K562 (cell line): ENCODE measurements around the gene SH2B2. TPM values are rescaled to one million over a fixed set of nuclear protein-coding genes. Genes with fewer than 3 reads are reported as not detected.

Experiments
- ARID1B ChIP-seq: fragments of 450-650 bp; IDR thresholded peaks from 2 replicates; pipeline ENCODE4 v1.6.1; 2016; ENCODE audit warnings: antibody characterized with exemption, mild to moderate bottlenecking, inconsistent platforms
- ELF4 ChIP-seq: fragments of 450-650 bp; formaldehyde crosslinking; IDR thresholded peaks from 2 replicates; pipeline ENCODE4 v1.4.0; 2022; ENCODE audit warnings: missing genetic modification characterization
- HLTF ChIP-seq: fragments of 450-650 bp; IDR thresholded peaks from 2 replicates; pipeline ENCODE4 v1.6.1; 2016
- HMG20B ChIP-seq: fragments of 250-450 bp; sonication (Bioruptor Pico); IDR thresholded peaks from 2 replicates; pipeline ENCODE4 v1.5.0; 2021; ENCODE audit warnings: mild to moderate bottlenecking
- NCOA2 ChIP-seq, 2 experiments: fragments of 450-650 bp; IDR thresholded peaks; 2 replicates each; pipeline ENCODE4 v1.6.1; 2018; ENCODE audit warnings: mild to moderate bottlenecking in 2 of 2, moderate library complexity in 1 of 2; ENCODE audit not compliant: partially characterized antibody in 2 of 2
- NR2C2 ChIP-seq, 2 experiments: fragments of 200-800 bp in 1 of 2; sonication (Bioruptor generic) in 1 of 2; sonication (generic) in 1 of 2; formaldehyde crosslinking in 1 of 2; IDR thresholded peaks; 2 replicates each; pipeline versions ENCODE4 v1.6.1 to v1.8.0; 2016 to 2022; ENCODE audit warnings: mild to moderate bottlenecking in 1 of 2, missing compliant biosample characterization in 1 of 2, missing genetic modification characterization in 1 of 2, missing genetic modification reagents in 1 of 2
- PHB ChIP-seq: fragments of 250-450 bp; sonication (Bioruptor Pico); IDR thresholded peaks from 2 replicates; pipeline ENCODE4 v1.5.0; 2021
- XRCC4 ChIP-seq: IDR thresholded peaks from one replicate; pipeline ENCODE4 v1.6.1; 2011; ENCODE audit not compliant: insufficient read depth, insufficient read length; ENCODE audit errors: extremely low read depth
- ZNF561 ChIP-seq: fragments of 450-650 bp; formaldehyde crosslinking; conservative IDR thresholded peaks from 2 replicates; pipeline ENCODE4 v1.4.0; 2020; ENCODE audit warnings: mild to moderate bottlenecking, moderate library complexity
- polyA plus RNA-seq, 8 experiments: library from polyadenylated mRNA; depleted of rRNA in 4 of 8; stranded (reverse) in 5 of 8; unstranded in 3 of 8; fragments of >200 nt; fragmentation: Nextera tagmentation in 2 of 8; fragmentation: Illumina TruSeq in 1 of 8; extraction: Ambion mirVana in 2 of 8; extraction: Trizol in 1 of 8; gene quantifications; 2 replicates each; pipeline versions ENCODE4 v1.2.1 to v1.2.3, GENCODE V29; 2011 to 2014; ENCODE audit warnings: inconsistent platforms in 1 of 8, missing spikeins in 1 of 8
- total RNA-seq, 7 experiments: library from RNA; depleted of rRNA in 6 of 7; stranded (reverse); fragments of >200 nt in 6 of 7; fragmentation: Illumina TruSeq in 2 of 7; extraction: Trizol in 2 of 7; gene quantifications; 2 replicates each; pipeline versions ENCODE4 v1.2.1 to v1.2.3, GENCODE V29; 2011 to 2021; ENCODE audit warnings: low replicate concordance in 1 of 7
- TF ChIP-seq, protein P1 (sequence below), 2 experiments: fragments of 450-650 bp in 1 of 2; sonication (generic) in 1 of 2; formaldehyde crosslinking in 1 of 2; IDR thresholded peaks; 2 replicates each; pipeline versions ENCODE4 v1.7.1 to v1.9.0; 2016 to 2022; ENCODE audit warnings: inconsistent platforms in 1 of 2, mild to moderate bottlenecking in 1 of 2, missing genetic modification reagents in 1 of 2
- TF ChIP-seq, protein P2 (sequence below): fragments of 250-450 bp; sonication (Bioruptor Pico); IDR thresholded peaks from 2 replicates; pipeline ENCODE4 v1.8.0; 2022; ENCODE audit warnings: moderate library complexity, mild to moderate bottlenecking, inconsistent platforms
- TF ChIP-seq, protein P3 (sequence below): fragments of 250-450 bp; sonication (Bioruptor Pico); IDR thresholded peaks from 2 replicates; pipeline ENCODE4 v1.9.0; 2021; ENCODE audit warnings: mild to moderate bottlenecking, inconsistent platforms
- TF ChIP-seq, protein P4 (sequence below), 2 experiments: fragments of 250-450 bp in 1 of 2; fragments of 450-650 bp in 1 of 2; sonication (Bioruptor Pico) in 1 of 2; IDR thresholded peaks; 2 replicates each; pipeline versions ENCODE4 v1.6.1 to v1.8.0; 2016 to 2021; ENCODE audit warnings: mild to moderate bottlenecking in 2 of 2, moderate library complexity in 2 of 2, missing compliant biosample characterization in 1 of 2, missing genetic modification characterization in 1 of 2

Gene SH2B2
- total and polyA plus RNA-seq, 9 of the 15 experiments (the other 6 are each of a cell fraction or from before 2014, with no cell fraction given), result 0.03 to 0.89 (median 0.07) TPM; not detected in 4

DNA sequence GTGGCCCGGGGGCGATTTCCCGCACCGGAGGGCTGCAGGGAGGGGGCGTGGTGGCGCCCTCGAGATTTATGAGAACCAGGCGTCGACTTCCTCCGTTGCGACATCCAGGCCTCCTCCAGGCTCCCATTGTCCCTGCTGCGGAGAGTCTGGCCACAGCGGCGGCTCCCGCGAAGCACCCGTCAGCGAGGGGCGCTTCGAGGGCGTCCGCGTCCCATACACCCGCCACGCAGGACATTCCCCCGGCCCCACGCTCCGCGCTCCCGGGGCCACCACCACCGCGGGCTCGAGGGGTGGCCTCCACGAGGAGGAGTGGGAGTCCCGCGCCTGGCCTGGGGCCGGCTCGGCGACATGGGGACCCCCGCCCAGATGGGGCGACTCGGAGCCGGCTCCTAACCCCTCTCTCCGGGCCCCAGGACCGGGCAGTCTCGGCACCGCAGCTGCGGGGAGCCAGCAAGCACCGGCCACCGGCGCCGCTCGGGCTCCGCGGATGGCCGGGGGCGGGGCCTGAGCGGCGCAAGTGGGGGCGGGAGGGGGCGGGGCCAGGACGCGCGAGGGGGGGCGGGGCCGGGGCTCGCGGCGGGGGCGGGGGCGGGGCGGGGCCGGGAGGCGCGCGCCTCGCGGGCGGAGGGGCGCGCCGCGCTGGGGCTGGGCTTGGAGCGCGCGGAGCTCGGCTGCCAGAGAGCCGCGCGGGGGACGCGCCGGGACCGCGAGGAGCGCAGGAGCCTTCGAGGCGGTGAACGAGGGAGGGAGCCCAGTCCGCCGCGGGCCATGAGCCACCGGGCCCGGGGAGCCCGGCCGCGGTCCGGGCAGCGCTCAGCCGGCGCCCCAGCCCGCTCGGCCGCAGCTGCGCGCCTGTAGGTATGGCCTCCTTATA lies at the start of gene SH2B2 (continued):
- TF ChIP-seq, protein P1, sequence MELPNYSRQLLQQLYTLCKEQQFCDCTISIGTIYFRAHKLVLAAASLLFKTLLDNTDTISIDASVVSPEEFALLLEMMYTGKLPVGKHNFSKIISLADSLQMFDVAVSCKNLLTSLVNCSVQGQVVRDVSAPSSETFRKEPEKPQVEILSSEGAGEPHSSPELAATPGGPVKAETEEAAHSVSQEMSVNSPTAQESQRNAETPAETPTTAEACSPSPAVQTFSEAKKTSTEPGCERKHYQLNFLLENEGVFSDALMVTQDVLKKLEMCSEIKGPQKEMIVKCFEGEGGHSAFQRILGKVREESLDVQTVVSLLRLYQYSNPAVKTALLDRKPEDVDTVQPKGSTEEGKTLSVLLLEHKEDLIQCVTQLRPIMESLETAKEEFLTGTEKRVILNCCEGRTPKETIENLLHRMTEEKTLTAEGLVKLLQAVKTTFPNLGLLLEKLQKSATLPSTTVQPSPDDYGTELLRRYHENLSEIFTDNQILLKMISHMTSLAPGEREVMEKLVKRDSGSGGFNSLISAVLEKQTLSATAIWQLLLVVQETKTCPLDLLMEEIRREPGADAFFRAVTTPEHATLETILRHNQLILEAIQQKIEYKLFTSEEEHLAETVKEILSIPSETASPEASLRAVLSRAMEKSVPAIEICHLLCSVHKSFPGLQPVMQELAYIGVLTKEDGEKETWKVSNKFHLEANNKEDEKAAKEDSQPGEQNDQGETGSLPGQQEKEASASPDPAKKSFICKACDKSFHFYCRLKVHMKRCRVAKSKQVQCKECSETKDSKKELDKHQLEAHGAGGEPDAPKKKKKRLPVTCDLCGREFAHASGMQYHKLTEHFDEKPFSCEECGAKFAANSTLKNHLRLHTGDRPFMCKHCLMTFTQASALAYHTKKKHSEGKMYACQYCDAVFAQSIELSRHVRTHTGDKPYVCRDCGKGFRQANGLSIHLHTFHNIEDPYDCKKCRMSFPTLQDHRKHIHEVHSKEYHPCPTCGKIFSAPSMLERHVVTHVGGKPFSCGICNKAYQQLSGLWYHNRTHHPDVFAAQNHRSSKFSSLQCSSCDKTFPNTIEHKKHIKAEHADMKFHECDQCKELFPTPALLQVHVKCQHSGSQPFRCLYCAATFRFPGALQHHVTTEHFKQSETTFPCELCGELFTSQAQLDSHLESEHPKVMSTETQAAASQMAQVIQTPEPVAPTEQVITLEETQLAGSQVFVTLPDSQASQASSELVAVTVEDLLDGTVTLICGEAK (IDR thresholded peaks at IDR 0.05), result 0 out of 2 replicates have a peak, but pooled peaks have one; percentile 29
- TF ChIP-seq, protein P1 (CRISPR knock-in tag; IDR thresholded peaks at IDR 0.05), result no peak
- TF ChIP-seq ZNF561 (CRISPR knock-in tag), result no peak
- TF ChIP-seq, protein P2, sequence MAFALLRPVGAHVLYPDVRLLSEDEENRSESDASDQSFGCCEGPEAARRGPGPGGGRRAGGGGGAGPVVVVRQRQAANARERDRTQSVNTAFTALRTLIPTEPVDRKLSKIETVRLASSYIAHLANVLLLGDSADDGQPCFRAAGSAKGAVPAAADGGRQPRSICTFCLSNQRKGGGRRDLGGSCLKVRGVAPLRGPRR (CRISPR knock-in tag), result no peak
- TF ChIP-seq NR2C2 (CRISPR knock-in tag; IDR thresholded peaks at IDR 0.05), result no peak
- no peak for TF ChIP-seq NR2C2 (tag; IDR thresholded peaks at IDR 0.05)
- TF ChIP-seq NCOA2 (IDR thresholded peaks at IDR 0.05; ENCODE audit: partially characterized antibody in 2 of 2), result no peak
- TF ChIP-seq ARID1B, result 0 out of 2 replicates have a peak, but pooled peaks have one; percentile 21
- no peak for TF ChIP-seq HMG20B (CRISPR knock-in tag)
- TF ChIP-seq HLTF, result no peak
- TF ChIP-seq, protein P3, sequence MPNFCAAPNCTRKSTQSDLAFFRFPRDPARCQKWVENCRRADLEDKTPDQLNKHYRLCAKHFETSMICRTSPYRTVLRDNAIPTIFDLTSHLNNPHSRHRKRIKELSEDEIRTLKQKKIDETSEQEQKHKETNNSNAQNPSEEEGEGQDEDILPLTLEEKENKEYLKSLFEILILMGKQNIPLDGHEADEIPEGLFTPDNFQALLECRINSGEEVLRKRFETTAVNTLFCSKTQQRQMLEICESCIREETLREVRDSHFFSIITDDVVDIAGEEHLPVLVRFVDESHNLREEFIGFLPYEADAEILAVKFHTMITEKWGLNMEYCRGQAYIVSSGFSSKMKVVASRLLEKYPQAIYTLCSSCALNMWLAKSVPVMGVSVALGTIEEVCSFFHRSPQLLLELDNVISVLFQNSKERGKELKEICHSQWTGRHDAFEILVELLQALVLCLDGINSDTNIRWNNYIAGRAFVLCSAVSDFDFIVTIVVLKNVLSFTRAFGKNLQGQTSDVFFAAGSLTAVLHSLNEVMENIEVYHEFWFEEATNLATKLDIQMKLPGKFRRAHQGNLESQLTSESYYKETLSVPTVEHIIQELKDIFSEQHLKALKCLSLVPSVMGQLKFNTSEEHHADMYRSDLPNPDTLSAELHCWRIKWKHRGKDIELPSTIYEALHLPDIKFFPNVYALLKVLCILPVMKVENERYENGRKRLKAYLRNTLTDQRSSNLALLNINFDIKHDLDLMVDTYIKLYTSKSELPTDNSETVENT, result 0 out of 2 replicates have a peak, but pooled peaks have one; percentile 62
- TF ChIP-seq XRCC4, result no peak
- 0 out of 2 replicates have a peak, but pooled peaks have one; percentile 32 for TF ChIP-seq PHB (CRISPR knock-in tag)
- TF ChIP-seq, protein P4, sequence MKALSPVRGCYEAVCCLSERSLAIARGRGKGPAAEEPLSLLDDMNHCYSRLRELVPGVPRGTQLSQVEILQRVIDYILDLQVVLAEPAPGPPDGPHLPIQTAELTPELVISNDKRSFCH (CRISPR knock-in tag; IDR thresholded peaks at IDR 0.05), result no peak
- TF ChIP-seq, protein P4 (tag; IDR thresholded peaks at IDR 0.05), result no peak; the same call in 1 of the 2 replicates
- TF ChIP-seq ELF4 (CRISPR knock-in tag), result no peak
